H9 (cell line): Measurements from ENCODE around the gene VCX3B. TPM values are rescaled to one million over a fixed set of nuclear protein-coding genes. Genes with fewer than 3 reads are reported as not detected.

ENCODE experiments used
- DNase-seq: peaks from one replicate; pipeline ENCODE4 v3.0.0-alpha.2; 2017
- H2AFZ ChIP-seq: one replicate; pipeline ENCODE4 v1.6.1; 2013; ENCODE audit warnings: mild to moderate bottlenecking, low read length, control low read depth, moderate library complexity
- H2AK5ac ChIP-seq: 2 replicates; pipeline ENCODE4 v1.6.1; 2013; ENCODE audit warnings: low read length, control low read depth, mixed read lengths; ENCODE audit not compliant: insufficient read length
- H2BK120ac ChIP-seq: one replicate; pipeline ENCODE4 v1.6.1; 2013; ENCODE audit warnings: low read depth, mild to moderate bottlenecking, low read length, control low read depth, inconsistent platforms; ENCODE audit not compliant: poor library complexity, severe bottlenecking
- H2BK12ac ChIP-seq: 2 replicates; pipeline ENCODE4 v1.6.1; 2013; ENCODE audit warnings: low read length, control low read depth, mixed read lengths, low read depth; ENCODE audit not compliant: insufficient read length
- H2BK15ac ChIP-seq: 2 replicates; pipeline ENCODE4 v1.6.1; 2013; ENCODE audit warnings: low read depth, low read length, control low read depth
- H2BK20ac ChIP-seq: one replicate; pipeline ENCODE4 v1.6.1; 2013; ENCODE audit warnings: low read depth, mild to moderate bottlenecking, low read length, control low read depth, inconsistent platforms; ENCODE audit not compliant: poor library complexity, severe bottlenecking
- H2BK5ac ChIP-seq: 2 replicates; pipeline ENCODE4 v1.6.1; 2013; ENCODE audit warnings: low read length, control low read depth, mixed read lengths; ENCODE audit not compliant: insufficient read length
- H3K14ac ChIP-seq: 2 replicates; pipeline ENCODE4 v1.6.1; 2013; ENCODE audit warnings: low read length, control low read depth; ENCODE audit not compliant: insufficient read depth
- H3K18ac ChIP-seq: 2 replicates; pipeline ENCODE4 v1.6.1; 2013; ENCODE audit warnings: low read depth, mild to moderate bottlenecking, mixed read lengths, low read length, control low read depth; ENCODE audit not compliant: insufficient read length
- H3K23ac ChIP-seq: 2 replicates; pipeline ENCODE4 v1.6.1; 2013; ENCODE audit warnings: low read length, control low read depth, mixed read lengths, low read depth; ENCODE audit not compliant: insufficient read length
- H3K23me2 ChIP-seq: 2 replicates; pipeline ENCODE4 v1.6.1; 2013; ENCODE audit warnings: low read depth, mild to moderate bottlenecking, mixed read lengths, low read length, control low read depth; ENCODE audit not compliant: insufficient read length, poor library complexity, severe bottlenecking
- H3K27ac ChIP-seq: 2 replicates; pipeline ENCODE4 v1.5.1; 2013; ENCODE audit warnings: low read length, control low read depth, mixed read lengths, low read depth; ENCODE audit not compliant: insufficient read length
- H3K27me3 ChIP-seq: 2 replicates; pipeline ENCODE4 v1.6.1; 2013; ENCODE audit warnings: low read length, control low read depth, inconsistent platforms; ENCODE audit not compliant: insufficient read depth
- H3K4ac ChIP-seq: 2 replicates; pipeline ENCODE4 v1.6.1; 2013; ENCODE audit warnings: low read depth, mild to moderate bottlenecking, control low read depth, inconsistent platforms, low read length, moderate library complexity
- H3K4me1 ChIP-seq: 2 replicates; pipeline ENCODE4 v1.6.1; 2013; ENCODE audit warnings: low read length, control low read depth, inconsistent platforms; ENCODE audit not compliant: insufficient read depth
- H3K4me2 ChIP-seq: 2 replicates; pipeline ENCODE4 v1.6.1; 2013; ENCODE audit warnings: low read length, control low read depth, mixed read lengths; ENCODE audit not compliant: insufficient read length, insufficient read depth
- H3K56ac ChIP-seq: 2 replicates; pipeline ENCODE4 v1.6.1; 2013; ENCODE audit warnings: low read depth, mild to moderate bottlenecking, mixed read lengths, low read length, control low read depth; ENCODE audit not compliant: insufficient read length
- H3K79me1 ChIP-seq: 2 replicates; pipeline ENCODE4 v1.6.1; 2013; ENCODE audit warnings: low read depth, mild to moderate bottlenecking, moderate library complexity, low read length, control low read depth, inconsistent platforms; ENCODE audit not compliant: insufficient read depth, poor library complexity, severe bottlenecking
- H3K79me2 ChIP-seq: 2 replicates; pipeline ENCODE4 v1.6.1; 2013; ENCODE audit warnings: low read length, control low read depth, inconsistent platforms; ENCODE audit not compliant: insufficient read depth
- H3K9ac ChIP-seq: 2 replicates; pipeline ENCODE4 v1.6.1; 2013; ENCODE audit warnings: low read length, control low read depth, mixed read lengths; ENCODE audit not compliant: insufficient read length; ENCODE audit errors: extremely low read depth
- H3K9me3 ChIP-seq: one replicate; pipeline ENCODE4 v1.6.1; 2013; ENCODE audit warnings: low read depth, low read length, inconsistent platforms; ENCODE audit not compliant: control insufficient read depth
- H3T11ph ChIP-seq: one replicate; pipeline ENCODE4 v1.6.1; 2013; ENCODE audit warnings: mild to moderate bottlenecking, low read length, control low read depth, inconsistent platforms
- H4K20me1 ChIP-seq: one replicate; pipeline ENCODE4 v1.6.1; 2013; ENCODE audit not compliant: control insufficient read depth, insufficient read length, insufficient read depth
- H4K5ac ChIP-seq: 2 replicates; pipeline ENCODE4 v1.6.1; 2013; ENCODE audit warnings: low read depth, mild to moderate bottlenecking, mixed read lengths, low read length, control low read depth; ENCODE audit not compliant: insufficient read length
- H4K8ac ChIP-seq: replicated peaks from 2 replicates; pipeline ENCODE4 v1.6.1; 2013; ENCODE audit warnings: low read length, control low read depth, mixed read lengths, low read depth; ENCODE audit not compliant: insufficient read length
- H4K91ac ChIP-seq: 2 replicates; pipeline ENCODE4 v1.6.1; 2013; ENCODE audit warnings: low read depth, mild to moderate bottlenecking, moderate library complexity, mixed read lengths, low read length, control low read depth; ENCODE audit not compliant: insufficient read length
- H3K27ac Mint-ChIP-seq, 3 experiments: 2 replicates in 2 of 3; 3 replicates in 1 of 3; pipeline ENCODE4 v1.8.0; 2020 to 2021; ENCODE audit warnings: mixed read lengths in 3 of 3, mild to moderate bottlenecking in 1 of 3, moderate library complexity in 1 of 3
- H3K27me3 Mint-ChIP-seq: 2 replicates; pipeline ENCODE4 v1.8.0; 2021; ENCODE audit warnings: low read depth, mild to moderate bottlenecking, moderate library complexity, mixed read lengths
- H3K36me3 Mint-ChIP-seq, 3 experiments: 2 replicates in 2 of 3; 3 replicates in 1 of 3; pipeline ENCODE4 v1.8.0; 2020 to 2021; ENCODE audit warnings: low read depth in 3 of 3, mixed read lengths in 3 of 3; ENCODE audit not compliant: insufficient read depth in 1 of 3
- H3K4me1 Mint-ChIP-seq, 2 experiments: 2 replicates each; pipeline ENCODE4 v1.8.0; 2020; ENCODE audit warnings: mixed read lengths in 2 of 2
- H3K4me3 Mint-ChIP-seq, 2 experiments: 2 replicates in 1 of 2; 3 replicates in 1 of 2; pipeline ENCODE4 v1.8.0; 2020 to 2021; ENCODE audit warnings: mild to moderate bottlenecking in 2 of 2, mixed read lengths in 2 of 2, moderate library complexity in 1 of 2
- H3K9me3 Mint-ChIP-seq, 2 experiments: 2 replicates in 1 of 2; 3 replicates in 1 of 2; pipeline ENCODE4 v1.8.0; 2020; ENCODE audit warnings: mild to moderate bottlenecking in 2 of 2, mixed read lengths in 2 of 2, moderate library complexity in 1 of 2
- WGBS: extraction: QIAGEN DNeasy Blood & Tissue Kit; methylation state at CpG from one replicate; pipeline ENCODE4 v1.1.7; 2013; ENCODE audit warnings: missing lambda C conversion rate, low lambda C conversion rate, mixed read lengths; ENCODE audit not compliant: insufficient read length; ENCODE audit errors: extremely low coverage; 5-methylcytosine and 5-hydroxymethylcytosine counted together
- total RNA-seq: library from RNA; stranded (reverse); gene quantifications from 2 replicates; pipeline ENCODE4 v1.2.1, GENCODE V29; 2021
- TF ChIP-seq, protein P1 (sequence below): fragments of 200-600 bp; sonication (generic); conservative IDR thresholded peaks from 3 replicates; pipeline ENCODE4 v1.8.0; 2021; ENCODE audit warnings: antibody characterized with exemption, mild to moderate bottlenecking

VCX3B gene
- total RNA-seq, 1 experiment from 2014 or later = not detected

DNA sequence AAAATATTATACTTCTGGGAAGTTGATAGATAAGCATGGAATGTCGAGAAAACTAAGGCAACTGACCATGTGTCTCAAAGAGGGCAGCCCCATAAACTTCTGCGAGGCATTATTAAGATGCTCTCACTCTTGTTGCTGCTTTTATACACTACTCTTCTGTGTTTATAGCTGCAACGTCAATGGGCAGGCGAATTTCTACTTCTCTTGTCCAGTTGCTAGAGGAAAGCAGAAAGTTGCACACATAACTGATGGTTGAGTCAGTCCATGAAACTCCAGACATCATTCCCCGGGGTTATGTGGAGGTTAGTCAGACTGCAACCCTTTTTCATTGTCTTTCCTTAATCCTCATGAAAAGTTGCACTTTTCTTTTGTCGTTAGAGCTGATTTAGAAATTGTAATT is 39.8 kb downstream of the VCX3B start:
- H3K27me3 ChIP-seq = no peaks in the 10 kb centered on the region
- no peak overlapping the region for H4K5ac ChIP-seq
- DNase-seq = no peak
- H2BK12ac ChIP-seq = no peak overlapping the region
- Mint-ChIP-seq H3K27me3 (no peaks in the 10 kb centered on the region), H3K4me3 (no peak overlapping the region), H3K4me1 (peaks cover 22 to 28% of the 10 kb centered on the region in 2 experiments), H3K27ac (no peak overlapping the region), H3K9me3 (no peaks in the 10 kb centered on the region), H3K36me3 (no peaks in the 10 kb centered on the region)
- H3K27ac ChIP-seq = no peak overlapping the region
- no peak overlapping the region for H4K8ac ChIP-seq
- peaks cover 5% of the 10 kb centered on the region; the same call in 1 of the 2 replicates for H3K4me1 ChIP-seq
- TF ChIP-seq, protein P1, sequence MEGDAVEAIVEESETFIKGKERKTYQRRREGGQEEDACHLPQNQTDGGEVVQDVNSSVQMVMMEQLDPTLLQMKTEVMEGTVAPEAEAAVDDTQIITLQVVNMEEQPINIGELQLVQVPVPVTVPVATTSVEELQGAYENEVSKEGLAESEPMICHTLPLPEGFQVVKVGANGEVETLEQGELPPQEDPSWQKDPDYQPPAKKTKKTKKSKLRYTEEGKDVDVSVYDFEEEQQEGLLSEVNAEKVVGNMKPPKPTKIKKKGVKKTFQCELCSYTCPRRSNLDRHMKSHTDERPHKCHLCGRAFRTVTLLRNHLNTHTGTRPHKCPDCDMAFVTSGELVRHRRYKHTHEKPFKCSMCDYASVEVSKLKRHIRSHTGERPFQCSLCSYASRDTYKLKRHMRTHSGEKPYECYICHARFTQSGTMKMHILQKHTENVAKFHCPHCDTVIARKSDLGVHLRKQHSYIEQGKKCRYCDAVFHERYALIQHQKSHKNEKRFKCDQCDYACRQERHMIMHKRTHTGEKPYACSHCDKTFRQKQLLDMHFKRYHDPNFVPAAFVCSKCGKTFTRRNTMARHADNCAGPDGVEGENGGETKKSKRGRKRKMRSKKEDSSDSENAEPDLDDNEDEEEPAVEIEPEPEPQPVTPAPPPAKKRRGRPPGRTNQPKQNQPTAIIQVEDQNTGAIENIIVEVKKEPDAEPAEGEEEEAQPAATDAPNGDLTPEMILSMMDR = no peak
- H4K91ac ChIP-seq = no peak overlapping the region
- no peak overlapping the region for H2AFZ ChIP-seq
- no CpG with 5 or more reads among the region's 6 CpGs for WGBS
- H3K18ac ChIP-seq = no peak overlapping the region
- H3K79me1 ChIP-seq = no peaks in the 10 kb centered on the region
- no peak overlapping the region for H2BK15ac ChIP-seq
- no peak overlapping the region for H2BK20ac ChIP-seq
- H2BK120ac ChIP-seq = no peak overlapping the region
- no peaks in the 10 kb centered on the region for H3K9me3 ChIP-seq
- H3K9ac ChIP-seq = no peak overlapping the region
- no peak overlapping the region for H3K4me2 ChIP-seq
- H2BK5ac ChIP-seq = no peak overlapping the region
- H2AK5ac ChIP-seq = no peak overlapping the region
- H3K23me2 ChIP-seq = no peaks in the 10 kb centered on the region
- H3K4ac ChIP-seq = no peak overlapping the region
- H3K79me2 ChIP-seq = no peaks in the 10 kb centered on the region
- H3T11ph ChIP-seq = no peak overlapping the region
- H4K20me1 ChIP-seq = no peaks in the 10 kb centered on the region
- no peak overlapping the region for H3K56ac ChIP-seq
- H3K14ac ChIP-seq = no peak overlapping the region
- no peak overlapping the region for H3K23ac ChIP-seq
